IMR-90 (cell line): ENCODE data around the gene SDK1. TPM values are rescaled to one million over a fixed set of nuclear protein-coding genes. Genes with fewer than 3 reads are reported as not detected.

Experiments
- ATAC-seq: fragments of 200-7000 bp; cut with Tn5 transposase; 2 replicates; pipeline ENCODE4 v1.9.1; 2020; ENCODE audit warnings: low read depth, mild to moderate bottlenecking, moderate library complexity
- BruUV-seq: library from RNA; stranded (reverse); fragments of 400-500 nt; replicated peaks from 2 replicates; lab custom pipeline; 2021; lab: Mats Ljungman, UMichigan
- CTCF ChIA-PET: fragments of 300-600 bp; formaldehyde crosslinking; extraction: SDS; loops from one replicate; lab custom pipeline; 2021; ENCODE audit warnings: antibody characterized with exemption; lab: Yijun Ruan, JAX
- POLR2A ChIA-PET: fragments of 300-600 bp; sonication (Branson Sonifier 250); formaldehyde crosslinking; loops from one replicate; lab custom pipeline; 2022; ENCODE audit warnings: antibody characterized with exemption; ENCODE audit not compliant: unreplicated experiment; lab: Charles Lee
- DNase-seq: peaks from one replicate; pipeline ENCODE4 v3.0.0; 2013
- H2AFZ ChIP-seq: replicated peaks from 2 replicates; pipeline ENCODE3; 2013; ENCODE audit warnings: low read length, mild to moderate bottlenecking; ENCODE audit not compliant: poor library complexity
- H2AK5ac ChIP-seq: 2 replicates; pipeline ENCODE4 v1.6.1; 2013; ENCODE audit warnings: low read depth, low read length, inconsistent platforms
- H2AK9ac ChIP-seq: replicated peaks from 2 replicates; pipeline ENCODE3; 2013; ENCODE audit warnings: mild to moderate bottlenecking, low read depth, low read length, moderate library complexity; ENCODE audit not compliant: poor library complexity
- H2BK120ac ChIP-seq: 2 replicates; pipeline ENCODE4 v1.6.1; 2013; ENCODE audit warnings: low read depth, low read length, inconsistent platforms
- H2BK15ac ChIP-seq: 3 replicates; pipeline ENCODE4 v1.6.1; 2013; ENCODE audit warnings: low read depth, low read length, inconsistent platforms
- H2BK20ac ChIP-seq: 2 replicates; pipeline ENCODE4 v1.6.1; 2013; ENCODE audit warnings: low read depth, mild to moderate bottlenecking, inconsistent platforms, low read length, moderate library complexity
- H2BK5ac ChIP-seq: 2 replicates; pipeline ENCODE4 v1.6.1; 2013; ENCODE audit warnings: mild to moderate bottlenecking, low read depth, low read length, inconsistent platforms; ENCODE audit not compliant: poor library complexity, severe bottlenecking
- H3K14ac ChIP-seq: replicated peaks from 2 replicates; pipeline ENCODE4 v1.6.1; 2013; ENCODE audit warnings: low read depth, low read length, inconsistent platforms
- H3K18ac ChIP-seq: 2 replicates; pipeline ENCODE4 v1.6.1; 2013; ENCODE audit warnings: low read depth, low read length, control low read depth
- H3K23ac ChIP-seq: 2 replicates; pipeline ENCODE4 v1.6.1; 2013; ENCODE audit warnings: low read depth, low read length, inconsistent platforms
- H3K27ac ChIP-seq: 2 replicates; pipeline ENCODE4 v1.5.1; 2013; ENCODE audit warnings: mild to moderate bottlenecking, control low read depth, low read length; ENCODE audit not compliant: insufficient read depth
- H3K27me3 ChIP-seq: 2 replicates; pipeline ENCODE4 v1.6.1; 2013; ENCODE audit warnings: low read length; ENCODE audit not compliant: control insufficient read depth, insufficient read depth
- H3K36me3 ChIP-seq: 2 replicates; pipeline ENCODE4 v1.6.1; 2013; ENCODE audit warnings: low read length, mixed read lengths; ENCODE audit not compliant: control insufficient read depth, insufficient read depth
- H3K4ac ChIP-seq: 2 replicates; pipeline ENCODE4 v1.6.1; 2013; ENCODE audit warnings: low read depth, low read length, inconsistent platforms
- H3K4me1 ChIP-seq: 2 replicates; pipeline ENCODE4 v1.6.1; 2013; ENCODE audit warnings: low read length, mixed read lengths; ENCODE audit not compliant: control insufficient read depth, insufficient read depth
- H3K4me2 ChIP-seq: 2 replicates; pipeline ENCODE4 v1.6.1; 2013; ENCODE audit warnings: low read depth, mild to moderate bottlenecking, control low read depth, low read length, moderate library complexity
- H3K4me3 ChIP-seq: 2 replicates; pipeline ENCODE4 v1.5.1; 2013; ENCODE audit warnings: low read depth, mild to moderate bottlenecking, control low read depth, low read length, moderate library complexity; ENCODE audit not compliant: insufficient read depth
- H3K56ac ChIP-seq: 2 replicates; pipeline ENCODE4 v1.6.1; 2013; ENCODE audit warnings: low read length, inconsistent platforms; ENCODE audit not compliant: insufficient read depth; ENCODE audit errors: extremely low read depth
- H3K79me1 ChIP-seq, 2 experiments: 2 replicates each; pipeline ENCODE4 v1.6.1; 2013; ENCODE audit warnings: low read length in 2 of 2, inconsistent platforms in 1 of 2, low read depth in 1 of 2
- H3K9ac ChIP-seq: 2 replicates; pipeline ENCODE4 v1.6.1; 2013; ENCODE audit warnings: low read depth, low read length, control low read depth
- H3K9me1 ChIP-seq: 2 replicates; pipeline ENCODE4 v1.6.1; 2013; ENCODE audit warnings: low read length, inconsistent platforms; ENCODE audit not compliant: insufficient read depth
- H3K9me3 ChIP-seq: 2 replicates; pipeline ENCODE4 v1.6.1; 2013; ENCODE audit warnings: low read length; ENCODE audit not compliant: control insufficient read depth, insufficient read depth
- H4K20me1 ChIP-seq: 2 replicates; pipeline ENCODE4 v1.6.1; 2013; ENCODE audit warnings: low read length, inconsistent platforms; ENCODE audit not compliant: insufficient read depth
- H4K5ac ChIP-seq: 2 replicates; pipeline ENCODE4 v1.6.1; 2013; ENCODE audit warnings: mild to moderate bottlenecking, low read depth, low read length, control low read depth
- H4K8ac ChIP-seq, 2 experiments: 2 replicates each; pipeline ENCODE4 v1.6.1; 2013; ENCODE audit warnings: low read depth in 2 of 2, low read length in 2 of 2, control low read depth in 1 of 2, inconsistent platforms in 1 of 2
- H4K91ac ChIP-seq: 2 replicates; pipeline ENCODE4 v1.6.1; 2013; ENCODE audit warnings: low read depth, low read length, inconsistent platforms; ENCODE audit not compliant: insufficient read depth
- BHLHE40 ChIP-seq: fragments of 150-350 bp; IDR thresholded peaks from 2 replicates; pipeline ENCODE4 v1.6.1; 2016; ENCODE audit warnings: mild to moderate bottlenecking, low read depth, low read length
- CEBPB ChIP-seq: IDR thresholded peaks from 2 replicates; pipeline ENCODE4 v1.6.1; 2012; ENCODE audit warnings: low read depth, low read length, improper control_type of control experiment
- CHD1 ChIP-seq: IDR thresholded peaks from 2 replicates; pipeline ENCODE4 v1.6.1; 2012; ENCODE audit warnings: low read depth, low read length, improper control_type of control experiment
- CTCF ChIP-seq: conservative IDR thresholded peaks from 2 replicates; pipeline ENCODE4 v1.5.1; 2012; ENCODE audit warnings: mild to moderate bottlenecking, low read depth, low read length, improper control_type of control experiment
- ELK1 ChIP-seq: fragments of 150-350 bp; IDR thresholded peaks from 2 replicates; pipeline ENCODE4 v1.6.1; 2016; ENCODE audit warnings: low read depth, mild to moderate bottlenecking, low read length, moderate library complexity, borderline replicate concordance
- FOS ChIP-seq: fragments of 150-350 bp; IDR thresholded peaks from 2 replicates; pipeline ENCODE4 v1.6.1; 2016; ENCODE audit warnings: low read depth, low read length
- MAFK ChIP-seq: IDR thresholded peaks from 2 replicates; pipeline ENCODE4 v1.6.1; 2012; ENCODE audit warnings: low read depth, low read length, improper control_type of control experiment
- MAZ ChIP-seq: IDR thresholded peaks from 2 replicates; pipeline ENCODE4 v1.6.1; 2012; ENCODE audit warnings: low read depth, mild to moderate bottlenecking, low read length, improper control_type of control experiment, moderate library complexity, borderline replicate concordance
- MXI1 ChIP-seq: IDR thresholded peaks from 2 replicates; pipeline ENCODE4 v1.6.1; 2012; ENCODE audit warnings: low read depth, mild to moderate bottlenecking, low read length, moderate library complexity, borderline replicate concordance
- NFE2L2 ChIP-seq: fragments of 150-350 bp; IDR thresholded peaks from 2 replicates; pipeline ENCODE4 v1.6.1; 2016; ENCODE audit warnings: low read depth, mild to moderate bottlenecking, low read length
- POLR2A ChIP-seq: IDR thresholded peaks from 2 replicates; pipeline ENCODE4 v1.6.1; 2012; ENCODE audit warnings: mild to moderate bottlenecking, low read depth, low read length
- RAD21 ChIP-seq: IDR thresholded peaks from 2 replicates; pipeline ENCODE4 v1.6.1; 2012; ENCODE audit warnings: low read length, improper control_type of control experiment
- RCOR1 ChIP-seq: IDR thresholded peaks from 2 replicates; pipeline ENCODE4 v1.6.1; 2012; ENCODE audit warnings: mild to moderate bottlenecking, low read length, improper control_type of control experiment; ENCODE audit not compliant: insufficient replicate concordance
- RFX5 ChIP-seq: IDR thresholded peaks from 2 replicates; pipeline ENCODE4 v1.8.0; 2012; ENCODE audit warnings: low read depth, mild to moderate bottlenecking, low read length, moderate library complexity
- SMC3 ChIP-seq: fragments of 150-350 bp; IDR thresholded peaks from 2 replicates; pipeline ENCODE4 v1.6.1; 2016; ENCODE audit warnings: low read depth, mild to moderate bottlenecking, antibody characterized with exemption, low read length, moderate library complexity
- USF2 ChIP-seq: fragments of 150-350 bp; IDR thresholded peaks from 2 replicates; pipeline ENCODE4 v1.6.1; 2017; ENCODE audit warnings: mild to moderate bottlenecking, antibody characterized with exemption, low read length, low read depth
- WGBS, 2 experiments: methylation state at CpG; one replicate each; pipeline versions ENCODE4 v1.1.5 to v1.1.7; 2013; ENCODE audit warnings: missing lambda C conversion rate in 2 of 2; ENCODE audit not compliant: insufficient read length in 1 of 2; ENCODE audit errors: extremely low coverage in 2 of 2; 5-methylcytosine and 5-hydroxymethylcytosine counted together
- dilution Hi-C: fragments of 300-500 bp; cut with HindIII; formaldehyde crosslinking; loops from one replicate; pipeline ENCODE4 v1.14.3; 2018; ENCODE audit warnings: low sequenced_read_pairs; ENCODE audit not compliant: unreplicated experiment
- in situ Hi-C: fragments of 300-500 bp; cut with MboI; formaldehyde crosslinking; loops from 3 replicates; pipeline ENCODE4 v1.14.3; 2019; ENCODE audit warnings: low sequenced_read_pairs, inconsistent platforms, mixed read lengths
- intact Hi-C: fragments of 100-400 bp; cut with micrococcal nuclease; formaldehyde crosslinking; loops from 2 replicates; pipeline ENCODE4 v1.10.0; 2022
- polyA plus RNA-seq, 3 experiments: library from polyadenylated mRNA; depleted of rRNA; stranded (reverse); fragments of >200 nt; gene quantifications; 2 replicates each; pipeline ENCODE4 v1.2.3, GENCODE V29; 2012; ENCODE audit warnings: low replicate concordance in 1 of 3
- total RNA-seq: library from RNA; depleted of rRNA; stranded (reverse); fragments of >200 nt; gene quantifications from 2 replicates; pipeline ENCODE4 v1.2.3, GENCODE V29; 2012

SDK1 gene
- total and polyA plus RNA-seq, 2 of the 4 experiments (the other 2 are of a cell fraction) = 1.5 to 1.6 TPM

- in situ Hi-C loops (no loop called here), intact Hi-C loops (loop anchor here (10.0 kb wide), 2 partner anchors 133 to 573 kb away; partner anchors contain the start of gene SDK1), dilution Hi-C loops (no loop called here)
- H4K91ac ChIP-seq = peak overlapping the region; percentile 84; the same call in 1 of the 2 replicates
- peak overlapping the region; percentile 47 to 60; a peak in 1 of 4 replicates for H4K8ac ChIP-seq
- no peak overlapping the region for H2AK9ac ChIP-seq
- no peak overlapping the region for H2AFZ ChIP-seq
- TF ChIP-seq MAZ (no peak), MAFK (no peak), CHD1 (no peak), CTCF (no peak), ELK1 (no peak), NFE2L2 (no peak), CEBPB (no peak), MXI1 (no peak), FOS (no peak), RCOR1 (no peak), BHLHE40 (no peak), RFX5 (no peak), SMC3 (no peak), USF2 (no peak), RAD21 (no peak), POLR2A (no peak)
- H2BK5ac ChIP-seq = no peak overlapping the region
- no peak overlapping the region for H3K23ac ChIP-seq
- peak overlapping the region; percentile 45; the same call in 1 of the 2 replicates for H3K4ac ChIP-seq
- no peak overlapping the region; the same call in 1 of the 2 replicates for H4K5ac ChIP-seq
- ChIA-PET CTCF (no interaction called here), POLR2A (no interaction called here)
- H3K9ac ChIP-seq = no peak overlapping the region
- ATAC-seq = no peak
- BruUV-seq = no TSS peak
- H4K20me1 ChIP-seq = no peaks in the 10 kb centered on the region
- no peaks in the 10 kb centered on the region for H3K79me1 ChIP-seq
- peaks cover 3% of the 10 kb centered on the region for H3K9me1 ChIP-seq
- H3K18ac ChIP-seq = peak overlapping the region; percentile 91; the same call in 1 of the 2 replicates
- DNase-seq = no peak
- H3K9me3 ChIP-seq = no peaks in the 10 kb centered on the region
- no peak overlapping the region for H3K27ac ChIP-seq
- H3K56ac ChIP-seq = no peak overlapping the region
- no peaks in the 10 kb centered on the region for H3K27me3 ChIP-seq
- no CpG with 5 or more reads among the region's 6 CpGs for WGBS, 2 experiments
- H3K14ac ChIP-seq = 0 out of 2 replicates have a peak overlapping the region, but pooled peaks have one; percentile 48
- peak overlapping the region; percentile 76 for H2BK120ac ChIP-seq
- H3K4me3 ChIP-seq = no peak overlapping the region
- no peaks in the 10 kb centered on the region for H3K36me3 ChIP-seq
- peaks cover 7% of the 10 kb centered on the region for H3K4me1 ChIP-seq
- no peak overlapping the region for H2BK15ac ChIP-seq
- H2BK20ac ChIP-seq = peak overlapping the region; percentile 85
- no peak overlapping the region; the same call in 1 of the 2 replicates for H3K4me2 ChIP-seq
- H2AK5ac ChIP-seq = no peak overlapping the region; the same call in 1 of the 2 replicates
These were observed 136.4 kb downstream of the SDK1 start for GRCh38 chr7:3437467-3437866.
